ENCODE results near the gene BCL11A. TPM values are rescaled to one million over a fixed set of nuclear protein-coding genes. Genes with fewer than 3 reads are reported as not detected.

Gene BCL11A
- total RNA-seq, 6 experiments from 2014 or later: 0.06 to 0.80 (median 0.37) TPM

DNA sequence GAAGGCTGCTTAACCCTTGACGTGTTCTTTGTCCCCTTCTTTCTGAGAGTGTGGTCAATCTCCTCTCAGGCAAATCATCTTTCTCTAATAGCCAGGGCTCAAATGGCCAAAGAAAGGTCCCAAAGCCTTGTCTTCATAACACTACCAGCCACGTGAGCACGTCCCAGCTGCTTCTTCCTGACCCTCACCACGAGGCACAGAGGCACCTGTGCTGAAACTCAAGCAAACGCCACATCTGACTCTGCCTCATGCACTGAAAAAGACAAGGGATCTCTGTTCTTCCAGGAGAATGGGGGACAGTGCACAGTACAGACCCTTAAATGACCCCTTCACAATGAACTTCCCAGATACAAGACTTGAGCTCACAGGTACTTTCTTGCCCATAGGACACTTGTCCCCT lies 31.8 kb downstream of the BCL11A start:
- DNase-seq: no peak
- no peak for ATAC-seq
- 65% methylated on average over 3 of the region's 5 CpGs for WGBS (ENCODE audit: insufficient coverage, low coverage, low lambda C conversion rate, missing lambda C conversion rate)
- intact Hi-C loops (cut with DNase I): no loop called here
- Histone ChIP-seq H3K27ac (no peak overlapping the region), H3K4me1 (no peaks in the 10 kb centered on the region), H3K4me3 (no peak overlapping the region), H3K36me3 (no peaks in the 10 kb centered on the region), H3K27me3 (no peaks in the 10 kb centered on the region), H3K9me3 (no peaks in the 10 kb centered on the region)
- TF ChIP-seq, protein P1, sequence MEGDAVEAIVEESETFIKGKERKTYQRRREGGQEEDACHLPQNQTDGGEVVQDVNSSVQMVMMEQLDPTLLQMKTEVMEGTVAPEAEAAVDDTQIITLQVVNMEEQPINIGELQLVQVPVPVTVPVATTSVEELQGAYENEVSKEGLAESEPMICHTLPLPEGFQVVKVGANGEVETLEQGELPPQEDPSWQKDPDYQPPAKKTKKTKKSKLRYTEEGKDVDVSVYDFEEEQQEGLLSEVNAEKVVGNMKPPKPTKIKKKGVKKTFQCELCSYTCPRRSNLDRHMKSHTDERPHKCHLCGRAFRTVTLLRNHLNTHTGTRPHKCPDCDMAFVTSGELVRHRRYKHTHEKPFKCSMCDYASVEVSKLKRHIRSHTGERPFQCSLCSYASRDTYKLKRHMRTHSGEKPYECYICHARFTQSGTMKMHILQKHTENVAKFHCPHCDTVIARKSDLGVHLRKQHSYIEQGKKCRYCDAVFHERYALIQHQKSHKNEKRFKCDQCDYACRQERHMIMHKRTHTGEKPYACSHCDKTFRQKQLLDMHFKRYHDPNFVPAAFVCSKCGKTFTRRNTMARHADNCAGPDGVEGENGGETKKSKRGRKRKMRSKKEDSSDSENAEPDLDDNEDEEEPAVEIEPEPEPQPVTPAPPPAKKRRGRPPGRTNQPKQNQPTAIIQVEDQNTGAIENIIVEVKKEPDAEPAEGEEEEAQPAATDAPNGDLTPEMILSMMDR (IDR thresholded peaks at IDR 0.05): no peak
- no peak for TF ChIP-seq POLR2A (IDR thresholded peaks at IDR 0.05)

DNA sequence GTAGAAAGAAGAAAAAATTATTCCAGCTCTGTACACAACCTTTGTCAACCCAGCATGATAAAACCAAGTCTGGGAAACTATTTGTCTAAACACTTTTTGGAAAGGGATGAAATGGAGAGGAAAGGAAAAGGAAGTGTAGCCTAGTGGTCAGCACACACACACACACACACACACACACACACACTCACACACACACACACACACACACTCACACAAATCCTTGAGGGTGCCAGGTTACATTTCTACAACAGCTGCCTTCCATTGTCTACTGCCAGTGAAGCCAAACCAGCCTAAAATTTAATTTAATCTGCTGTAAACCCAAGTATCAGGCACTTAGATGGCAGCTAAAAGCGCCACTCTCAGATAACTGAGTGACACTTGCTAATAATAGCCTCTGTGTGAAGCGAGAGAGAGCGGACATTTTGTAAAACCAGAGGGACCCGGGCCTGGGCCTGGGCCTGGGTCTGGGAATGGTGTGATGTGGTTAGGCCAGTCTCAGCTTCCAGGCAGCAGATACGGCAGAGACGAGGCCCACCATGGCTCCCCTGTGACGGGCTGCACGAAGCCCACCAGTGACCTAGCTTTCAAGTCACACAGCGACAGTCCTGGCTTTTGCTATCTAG lies 32.4 kb downstream of the BCL11A start:
- Histone ChIP-seq H3K27me3 (no peaks in the 10 kb centered on the region), H3K4me3 (no peak overlapping the region), H3K36me3 (no peaks in the 10 kb centered on the region), H3K27ac (no peak overlapping the region), H3K4me1 (no peaks in the 10 kb centered on the region), H3K9me3 (no peaks in the 10 kb centered on the region)
- 86% methylated on average over 6 of the region's 9 CpGs for WGBS (ENCODE audit: insufficient coverage, low coverage, low lambda C conversion rate, missing lambda C conversion rate)
- no peak for TF ChIP-seq POLR2A (IDR thresholded peaks at IDR 0.05)
- TF ChIP-seq, protein P1 (IDR thresholded peaks at IDR 0.05): no peak
- no peak for DNase-seq
- intact Hi-C loops (cut with DNase I): no loop called here
- no peak for ATAC-seq

DNA sequence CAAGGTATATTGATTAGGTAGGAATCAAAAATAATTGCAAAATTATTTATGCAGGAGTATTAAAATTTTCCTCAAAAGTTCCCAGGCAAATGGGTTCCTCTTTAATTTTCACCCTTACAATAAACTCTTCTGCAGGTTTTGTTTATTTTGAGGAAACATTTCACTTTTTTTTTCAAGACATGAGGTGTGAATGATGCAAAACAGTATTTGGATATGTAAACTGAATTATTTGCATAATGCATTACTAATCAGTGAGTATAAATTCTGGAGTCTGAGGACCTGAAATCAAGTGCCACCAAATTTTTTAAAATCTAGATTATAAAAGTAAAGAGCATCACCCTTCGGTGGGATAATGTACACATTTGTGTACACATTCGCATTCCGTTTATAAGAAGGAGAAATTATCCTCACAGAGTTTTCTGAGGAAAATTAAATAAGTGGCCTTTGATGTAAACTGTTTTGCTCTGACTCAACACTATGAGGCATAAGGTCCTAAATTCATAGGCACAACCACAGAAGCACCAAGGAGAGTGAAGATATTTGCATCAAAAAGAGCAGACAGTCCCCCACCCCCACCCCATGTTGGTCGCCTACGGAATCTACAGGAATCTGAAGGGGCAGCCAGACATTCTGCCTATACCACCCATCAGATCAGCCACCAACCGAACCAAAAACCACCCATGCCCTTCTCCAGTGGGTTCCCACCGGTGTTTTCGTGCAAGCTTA lies 33.1 kb downstream of the BCL11A start:
- ATAC-seq (no peak), DNase-seq (no peak)
- no peaks in the 10 kb centered on the region for H3K27me3 ChIP-seq
- TF ChIP-seq, protein P1 (IDR thresholded peaks at IDR 0.05): no peak
- TF ChIP-seq POLR2A (IDR thresholded peaks at IDR 0.05): no peak
- H3K36me3 ChIP-seq: no peaks in the 10 kb centered on the region
- H3K27ac ChIP-seq: no peak overlapping the region
- intact Hi-C loops (cut with DNase I): no loop called here
- H3K4me1 ChIP-seq: no peaks in the 10 kb centered on the region
- H3K9me3 ChIP-seq: no peaks in the 10 kb centered on the region
- WGBS (ENCODE audit: insufficient coverage, low coverage, low lambda C conversion rate, missing lambda C conversion rate): 78% methylated on average over 6 of the region's 8 CpGs
- no peak overlapping the region for H3K4me3 ChIP-seq

DNA sequence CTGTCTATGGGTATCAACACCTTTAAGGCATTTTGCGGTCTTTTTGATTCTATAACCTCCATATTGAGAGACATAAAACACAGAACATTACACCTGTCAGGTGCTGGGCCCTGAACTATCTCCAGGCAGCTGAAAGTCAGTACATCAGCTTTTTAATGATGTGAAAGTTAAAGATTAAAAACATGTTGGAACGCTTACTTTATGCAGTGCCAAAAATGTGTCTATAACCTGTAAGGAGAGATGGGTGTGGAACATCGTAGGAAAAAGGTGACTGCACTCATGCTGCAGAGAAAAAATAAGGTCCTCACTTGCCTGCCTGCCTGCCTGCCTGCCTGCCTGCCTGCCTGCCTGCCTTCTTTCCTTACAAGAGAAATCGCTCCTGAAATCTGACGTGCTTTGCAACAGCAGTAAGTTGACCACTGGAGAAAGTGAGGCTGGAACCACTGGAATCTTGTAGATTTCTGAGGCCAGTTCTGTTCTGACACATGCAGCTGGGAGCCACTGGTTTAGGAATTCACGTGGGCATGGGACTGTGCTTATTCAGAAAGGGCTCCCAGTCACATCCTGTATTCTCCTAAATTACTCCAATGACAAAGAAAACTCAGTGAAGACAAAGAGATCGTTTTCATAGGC lies 34.1 kb downstream of the BCL11A start:
- Histone ChIP-seq H3K9me3 (no peaks in the 10 kb centered on the region), H3K27ac (no peak overlapping the region), H3K4me1 (no peaks in the 10 kb centered on the region), H3K27me3 (no peaks in the 10 kb centered on the region), H3K4me3 (no peak overlapping the region), H3K36me3 (no peaks in the 10 kb centered on the region)
- intact Hi-C loops (cut with DNase I): no loop called here
- ATAC-seq (no peak), DNase-seq (no peak)
- TF ChIP-seq, protein P1 (IDR thresholded peaks at IDR 0.05): no peak
- TF ChIP-seq POLR2A (IDR thresholded peaks at IDR 0.05): no peak
- 60% methylated on average over 6 of the region's 7 CpGs for WGBS (ENCODE audit: insufficient coverage, low coverage, low lambda C conversion rate, missing lambda C conversion rate)
